Stomach smooth muscle (tissue), 2 donors: Measurements from ENCODE around the gene TRIM65.
"Not testable (repeated sequence)": the region's sequence is repeated elsewhere in the genome, so short reads cannot be mapped to it uniquely, and the experiment has no call there.

ENCODE experiments used
- H3K27ac ChIP-seq: one replicate; pipeline ENCODE4 v1.7.0; 2013; ENCODE audit warnings: mild to moderate bottlenecking, low read length, inconsistent platforms
- H3K27me3 ChIP-seq, 2 donors: one replicate each; pipeline ENCODE4 v1.7.0; 2013; ENCODE audit warnings: low read length in 2 of 2; ENCODE audit not compliant: insufficient read depth in 2 of 2, control insufficient read depth in 1 of 2
- H3K36me3 ChIP-seq, 2 donors: one replicate each; pipeline ENCODE4 v1.7.0; 2013; ENCODE audit warnings: low read length in 2 of 2; ENCODE audit not compliant: control insufficient read depth in 2 of 2, insufficient read depth in 2 of 2
- H3K4me1 ChIP-seq: one replicate; pipeline ENCODE4 v1.7.0; 2013; ENCODE audit warnings: low read length; ENCODE audit not compliant: control insufficient read depth, insufficient read depth
- H3K4me3 ChIP-seq, 2 donors: one replicate each; pipeline ENCODE4 v1.7.0; 2013; ENCODE audit warnings: low read length in 2 of 2
- H3K9ac ChIP-seq, 2 donors: one replicate each; pipeline ENCODE4 v1.7.0; 2013; ENCODE audit warnings: low read length in 2 of 2, mild to moderate bottlenecking in 1 of 2
- H3K9me3 ChIP-seq, 2 donors: one replicate each; pipeline ENCODE4 v1.7.0; 2013; ENCODE audit warnings: low read length in 2 of 2; ENCODE audit not compliant: control insufficient read depth in 2 of 2
- donor health status: healthy.
- donor health status: Pancreatic carcinoma.

TRIM65 gene

DNA sequence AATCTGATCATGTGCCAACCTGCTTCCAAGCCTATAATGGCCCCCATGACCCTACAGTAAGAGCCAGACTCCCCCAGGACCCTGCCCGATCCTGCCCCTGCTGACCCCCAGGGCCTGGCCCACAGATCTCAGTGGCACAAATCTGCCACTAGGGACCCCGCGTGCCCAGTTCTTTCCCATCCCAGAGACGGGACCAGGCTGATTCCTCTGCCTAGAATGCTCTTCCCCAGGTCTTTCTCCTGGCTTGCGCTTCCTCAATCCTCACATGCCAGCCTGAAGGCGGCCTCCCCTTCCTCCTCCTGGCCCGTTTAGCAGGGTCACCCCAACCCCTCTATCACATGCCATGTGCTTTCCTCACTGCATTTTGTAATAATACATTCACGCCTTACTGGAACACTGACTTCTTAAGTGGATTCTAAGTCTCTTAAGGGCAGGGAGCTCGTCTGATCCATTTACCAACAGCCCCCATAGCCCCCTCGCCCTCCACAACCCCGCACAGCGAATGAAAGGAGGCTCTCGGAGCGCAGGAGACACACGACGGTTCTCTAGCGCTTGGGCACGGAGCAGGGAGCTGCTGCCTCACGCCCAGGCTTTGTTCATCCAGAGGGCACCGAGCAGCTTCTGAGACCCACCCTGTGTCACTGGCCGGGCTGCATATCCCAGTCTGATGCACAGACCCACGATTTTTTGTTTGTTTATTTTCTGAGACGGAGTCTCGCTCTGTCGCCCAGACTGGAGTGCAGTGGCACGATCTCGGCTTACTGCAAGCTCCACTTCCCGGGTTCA is 1.2 kb downstream of the TRIM65 start:
- Histone ChIP-seq H3K9me3 (no peaks in the 10 kb centered on the region), H3K36me3 (peaks cover 16 to 30% of the 10 kb centered on the region in 2 donors), H3K4me1 (peaks cover 40% of the 10 kb centered on the region), H3K27ac (peak overlapping the region; percentile 86), H3K4me3 (peak overlapping the region; percentile 65 to 86), H3K27me3 (no peaks in the 10 kb centered on the region), H3K9ac (peak overlapping the region; percentile 51 to 61)

DNA sequence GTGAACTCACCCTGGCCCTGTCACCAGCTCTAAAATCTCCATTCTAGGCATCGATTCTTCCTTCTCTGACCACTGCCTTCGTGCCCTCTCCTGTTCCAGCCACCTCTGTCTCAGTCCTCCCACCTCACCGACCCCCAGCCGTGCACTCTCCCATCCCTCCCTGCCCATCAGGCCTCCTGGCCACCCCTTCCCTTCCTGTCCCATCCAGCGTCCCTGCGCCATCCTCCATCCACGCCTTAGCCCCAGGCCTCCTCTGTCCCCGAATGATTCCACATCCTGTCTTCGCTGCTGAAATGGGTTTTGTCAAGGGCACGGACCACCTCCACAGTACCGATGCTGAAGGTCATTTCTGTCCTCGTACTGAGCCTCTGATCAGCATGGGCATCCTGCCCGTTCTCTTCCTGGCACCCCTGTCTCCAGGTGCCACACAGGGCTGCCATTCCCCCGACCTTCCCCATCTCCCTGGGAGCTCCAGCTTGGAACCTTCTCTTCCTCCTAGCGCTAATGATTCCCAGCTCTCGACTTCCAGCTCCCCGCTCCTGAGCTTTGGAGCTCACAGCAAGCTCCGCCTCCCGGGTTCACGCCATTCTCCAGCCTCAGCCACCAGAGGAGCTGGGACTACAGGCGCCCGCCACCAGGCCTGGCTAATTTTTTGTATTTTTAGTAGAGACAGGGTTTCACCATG is 2.6 kb downstream of the TRIM65 start:
- Histone ChIP-seq H3K4me3 (peak overlapping the region in 1 of 2 donors; percentile 8), H3K4me1 (peaks cover 40% of the 10 kb centered on the region), H3K27me3 (no peaks in the 10 kb centered on the region), H3K27ac (peak overlapping the region; percentile 37), H3K9ac (peak overlapping the region in 1 of 2 donors; percentile 42), H3K36me3 (peaks cover 19 to 25% of the 10 kb centered on the region in 2 donors), H3K9me3 (no peaks in the 10 kb centered on the region)

DNA sequence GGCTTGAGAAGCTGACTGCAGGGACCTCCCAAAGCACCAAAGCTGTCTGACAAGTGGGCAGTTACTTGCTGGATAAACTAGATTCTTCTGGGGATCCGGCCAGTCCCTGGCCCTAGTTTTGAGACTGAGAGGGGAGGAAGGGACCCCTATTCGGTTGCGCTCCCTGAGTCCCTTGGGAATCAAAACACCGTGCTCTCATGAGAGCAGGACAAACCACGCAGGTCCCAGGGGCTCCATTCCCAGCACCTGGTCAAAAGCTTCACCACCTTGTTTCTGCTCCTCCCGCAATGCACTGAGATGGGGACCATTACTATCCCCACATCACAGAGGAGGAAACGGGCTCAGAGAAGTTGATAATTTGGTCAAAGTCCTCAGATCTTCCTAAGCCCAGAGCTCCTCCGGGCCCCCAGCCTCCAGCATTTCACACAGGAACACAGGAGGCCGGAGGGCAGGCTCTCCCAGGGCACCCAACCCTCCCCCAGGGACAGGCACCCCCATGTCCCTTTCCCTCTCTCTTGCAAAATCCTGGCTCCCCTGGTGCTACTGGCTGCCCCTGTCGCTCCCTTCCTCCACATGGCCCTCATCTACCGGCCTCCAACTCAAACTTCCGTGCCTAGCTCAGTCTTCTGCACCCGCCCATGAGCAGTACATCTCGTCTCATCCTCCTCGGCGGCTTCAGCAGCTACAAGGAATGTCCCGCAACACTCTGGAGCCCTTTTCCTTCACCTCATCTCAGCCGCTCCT is 3.3 kb downstream of the TRIM65 start:
- Histone ChIP-seq H3K9me3 (no peaks in the 10 kb centered on the region), H3K27me3 (no peaks in the 10 kb centered on the region), H3K36me3 (peaks cover 16 to 19% of the 10 kb centered on the region in 2 donors), H3K4me1 (peaks cover 40% of the 10 kb centered on the region), H3K27ac (peak overlapping the region; percentile 37), H3K9ac (no peak overlapping the region), H3K4me3 (no peak overlapping the region)

DNA sequence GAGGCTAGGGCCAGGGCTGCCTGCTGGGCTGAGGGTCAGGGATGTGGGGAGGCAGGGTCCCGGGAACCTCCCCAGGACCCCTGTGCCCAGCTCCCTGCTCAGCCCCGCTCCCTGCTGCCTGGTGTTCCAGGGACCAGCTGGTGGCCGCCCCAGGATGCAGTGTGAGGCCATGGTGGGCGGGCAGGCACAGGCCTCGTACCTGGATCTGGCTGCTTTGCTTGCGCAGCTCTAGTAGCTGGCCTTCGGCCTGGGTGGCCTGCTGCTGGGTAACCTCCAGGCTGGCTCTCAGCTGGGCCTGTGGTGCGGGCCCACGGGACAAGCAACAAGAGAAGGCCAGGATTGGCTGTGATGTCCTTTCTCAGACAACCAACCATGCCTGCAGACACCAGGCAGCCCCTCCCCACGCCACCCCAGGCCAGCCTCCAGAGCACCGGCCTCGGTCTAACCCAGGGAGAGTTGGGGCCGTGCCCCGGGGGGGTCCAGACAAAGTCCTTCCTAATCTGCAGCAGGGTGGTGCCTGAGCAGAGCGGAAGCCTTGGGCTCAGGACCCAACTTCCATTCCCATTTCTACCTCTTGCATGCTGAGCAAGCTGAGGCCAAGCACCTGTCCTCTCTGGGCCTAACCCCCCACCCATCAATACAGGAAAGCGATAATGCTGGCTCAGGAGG is 4.1 kb downstream of the TRIM65 start:
- Histone ChIP-seq H3K9me3 (no peaks in the 10 kb centered on the region), H3K27me3 (no peaks in the 10 kb centered on the region), H3K9ac (no peak overlapping the region), H3K27ac (no peak overlapping the region), H3K36me3 (peaks cover 16 to 21% of the 10 kb centered on the region in 2 donors), H3K4me1 (peaks cover 39% of the 10 kb centered on the region), H3K4me3 (no peak overlapping the region)

DNA sequence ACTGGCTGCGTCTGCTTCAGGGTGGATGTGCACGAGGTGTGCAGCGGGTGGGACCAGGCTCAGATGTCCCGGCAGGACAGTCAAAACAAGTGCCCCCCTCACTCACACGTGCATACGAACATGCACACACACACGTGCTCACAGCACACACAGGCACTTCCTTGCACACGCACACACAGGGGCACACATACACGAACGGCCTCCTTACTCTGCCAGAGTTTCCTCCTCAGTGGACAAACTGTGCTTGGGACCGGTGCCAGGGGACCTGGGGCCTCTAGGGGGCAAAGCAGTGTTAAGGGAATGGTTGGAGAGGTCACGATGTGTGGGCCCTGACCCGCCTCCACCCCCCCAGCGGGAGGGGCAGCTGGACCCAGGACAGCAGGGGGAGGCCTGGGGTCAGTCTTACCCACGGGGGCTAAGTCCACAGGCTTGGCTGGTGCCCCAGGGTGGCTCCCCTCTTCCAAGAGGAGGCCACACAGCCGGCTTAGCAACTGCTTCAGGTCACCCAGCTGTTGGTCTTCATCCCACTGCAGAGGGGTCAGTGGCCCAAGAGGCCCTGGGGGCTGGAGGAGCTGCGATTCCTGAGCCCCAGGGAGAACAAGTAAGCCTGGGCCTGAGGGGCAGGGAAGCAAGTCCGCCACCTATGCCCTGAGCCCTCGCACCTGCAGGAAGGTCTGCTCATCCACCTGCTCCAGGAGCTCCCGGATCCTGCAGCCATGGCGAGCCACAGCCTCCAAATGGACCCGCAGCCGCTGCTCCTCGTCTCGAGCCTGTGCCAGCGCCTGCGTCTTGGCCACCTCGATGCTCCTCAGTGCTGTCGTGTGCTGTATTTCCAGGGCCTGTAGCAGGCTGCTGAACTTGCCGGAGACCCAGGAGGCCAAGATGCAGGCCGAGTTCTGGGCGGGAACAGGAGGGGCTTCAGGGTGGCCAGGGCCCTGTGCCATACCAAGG is 4.9 kb downstream of the TRIM65 start:
- Histone ChIP-seq H3K4me1 (peaks cover 31% of the 10 kb centered on the region), H3K9me3 (no peaks in the 10 kb centered on the region), H3K27ac (no peak overlapping the region), H3K27me3 (no peaks in the 10 kb centered on the region), H3K36me3 (peaks cover 16 to 21% of the 10 kb centered on the region in 2 donors), H3K9ac (no peak overlapping the region), H3K4me3 (no peak overlapping the region)

DNA sequence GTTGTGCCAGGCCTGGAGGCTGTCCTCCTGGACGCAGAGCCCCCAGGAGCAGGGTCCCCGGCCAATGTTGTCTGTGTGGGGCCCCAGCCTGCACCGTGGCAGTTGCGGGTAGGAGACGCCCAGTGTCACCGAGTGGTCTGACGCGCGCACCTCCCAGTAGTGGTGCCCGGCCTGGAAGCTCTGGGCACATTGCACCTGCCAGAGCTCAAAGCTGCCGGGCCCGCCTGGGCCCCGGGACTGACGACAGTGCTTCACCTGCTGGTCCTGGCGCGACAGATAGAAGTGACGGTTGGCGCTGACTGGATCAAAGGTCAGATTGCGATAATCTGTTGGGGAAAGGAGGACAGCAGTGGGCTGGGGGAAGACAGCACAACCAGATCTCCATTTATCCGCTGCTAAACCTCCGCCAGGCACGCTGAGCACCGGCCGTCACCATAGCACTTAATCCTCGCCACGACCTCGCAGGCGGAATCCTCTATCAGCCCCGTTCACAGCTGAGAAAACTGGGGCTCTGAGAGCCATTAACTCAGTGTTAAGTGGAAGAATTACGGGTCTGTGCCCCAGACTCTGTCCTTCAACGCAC is 5.6 kb downstream of the TRIM65 start:
- no peak overlapping the region for H3K4me3 ChIP-seq
- H3K9me3 ChIP-seq: no peaks in the 10 kb centered on the region
- no peak overlapping the region for H3K9ac ChIP-seq
- peaks cover 16 to 21% of the 10 kb centered on the region in 2 donors for H3K36me3 ChIP-seq
- no peak overlapping the region for H3K27ac ChIP-seq
- H3K4me1 ChIP-seq: peaks cover 29% of the 10 kb centered on the region
- H3K27me3 ChIP-seq: no peaks in the 10 kb centered on the region

DNA sequence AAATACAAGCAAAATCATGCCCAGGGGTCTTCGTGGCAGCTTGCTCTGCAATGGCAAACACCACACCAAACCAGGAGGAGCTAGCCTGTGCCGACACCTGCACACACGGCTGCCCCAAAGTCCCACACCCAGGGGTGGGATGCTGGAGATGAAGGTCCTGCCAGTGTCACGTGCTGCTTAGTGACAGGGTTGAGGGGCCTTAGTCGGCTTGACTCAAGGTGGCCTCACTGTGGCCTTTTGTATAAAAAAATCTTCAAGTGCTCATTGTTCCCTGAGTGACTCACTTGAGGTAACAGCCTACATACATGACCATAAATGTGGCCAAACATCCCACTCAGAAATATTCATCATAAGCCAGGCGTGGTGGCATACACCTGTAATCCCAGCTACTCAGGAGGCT is 7.3 kb downstream of the TRIM65 start:
- H3K27ac ChIP-seq: no peak overlapping the region
- H3K27me3 ChIP-seq: no peaks in the 10 kb centered on the region
- H3K9me3 ChIP-seq: no peaks in the 10 kb centered on the region
- H3K9ac ChIP-seq: no peak overlapping the region
- peaks cover 14% of the 10 kb centered on the region for H3K4me1 ChIP-seq
- H3K36me3 ChIP-seq: peaks cover 16 to 21% of the 10 kb centered on the region in 2 donors
- no peak overlapping the region for H3K4me3 ChIP-seq

DNA sequence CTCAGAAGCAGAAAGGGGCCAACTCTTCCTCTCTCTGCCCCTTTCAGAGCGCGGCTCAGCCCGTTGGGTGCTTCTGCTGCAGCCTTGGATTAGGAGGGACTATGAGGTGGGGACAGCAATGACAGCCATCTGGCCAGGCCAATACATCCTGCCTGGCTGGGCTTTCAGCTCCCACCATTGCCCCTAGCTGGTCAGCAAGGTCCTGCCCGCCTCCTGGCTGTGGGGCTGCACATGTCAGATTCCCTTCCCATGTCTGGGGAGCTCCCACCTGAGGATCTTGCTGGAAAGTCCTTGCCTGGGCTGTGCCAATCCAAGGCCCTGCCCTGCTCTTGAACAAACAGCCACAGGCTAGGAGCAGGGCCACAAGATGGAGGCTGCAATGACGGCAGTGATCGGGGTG is 8.3 kb downstream of the TRIM65 start:
- no peak overlapping the region for H3K4me3 ChIP-seq
- H3K27ac ChIP-seq: no peak overlapping the region
- no peaks in the 10 kb centered on the region for H3K9me3 ChIP-seq
- H3K27me3 ChIP-seq: no peaks in the 10 kb centered on the region
- H3K4me1 ChIP-seq: peaks cover 7% of the 10 kb centered on the region
- H3K36me3 ChIP-seq: peaks cover 16 to 21% of the 10 kb centered on the region in 2 donors
- H3K9ac ChIP-seq: no peak overlapping the region

DNA sequence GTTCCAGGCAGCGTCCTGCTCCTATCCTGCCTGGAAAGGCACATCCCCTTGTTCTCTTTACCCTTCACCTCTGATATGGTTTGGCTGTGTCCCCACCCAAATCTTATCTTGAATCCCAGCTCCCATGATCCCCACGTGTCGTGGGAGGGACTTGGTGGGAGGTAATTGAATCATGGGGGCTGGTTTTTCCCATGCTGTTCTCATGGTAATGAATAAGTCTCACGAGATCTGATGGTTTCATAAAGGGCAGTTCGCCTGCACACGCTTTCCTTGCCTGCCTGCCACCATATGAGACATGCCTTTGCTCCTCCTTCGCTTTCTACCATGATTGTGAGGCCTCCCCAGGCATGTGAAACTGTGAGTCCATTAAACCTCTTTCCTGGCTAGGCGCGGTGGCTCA is 10.9 kb downstream of the TRIM65 start:
- H3K36me3 ChIP-seq: peaks cover 10 to 12% of the 10 kb centered on the region in 2 donors
- not testable (repeated sequence) for H3K4me3 ChIP-seq, H3K27me3 ChIP-seq, H3K4me1 ChIP-seq, H3K9ac ChIP-seq, H3K9me3 ChIP-seq, H3K27ac ChIP-seq
